ENCODE results near the gene HYAL4. TPM values are rescaled to one million over a fixed set of nuclear protein-coding genes. Genes with fewer than 3 reads are reported as not detected.

HYAL4 gene
- total and polyA plus RNA-seq, 2 of the 13 experiments (the other 11 are each of a cell fraction or from before 2014, with no cell fraction given), result not detected

DNA sequence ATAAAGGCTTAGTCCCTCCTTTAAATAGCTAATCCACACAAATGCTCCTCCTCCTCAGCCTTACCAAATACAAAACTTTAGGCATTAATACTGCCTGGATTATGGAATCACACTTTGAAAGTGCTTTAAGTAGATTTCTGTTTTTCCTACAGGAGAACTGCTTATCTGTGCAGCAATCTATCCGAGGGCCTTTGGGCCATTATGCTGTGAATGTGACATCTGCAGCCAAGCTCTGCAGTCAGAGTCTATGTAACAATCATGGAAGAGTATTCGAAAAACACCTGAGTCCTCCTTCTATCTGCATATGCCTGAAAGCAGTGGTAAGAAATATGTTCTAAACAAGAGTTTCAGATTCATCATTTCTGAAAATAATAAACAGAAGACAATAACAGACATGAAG is 16.2 kb upstream of the HYAL4 start:
- H3K9me3 ChIP-seq (ENCODE audit: low read length), result no peaks in the 10 kb centered on the region
- in situ Hi-C loops (cut with HindIII; ENCODE audit: extremely low pct_ligation_motif_present, low pct_unique_long_range_greater_than_20kb), result no loop called here
- 0% methylated on average over 2 of the region's 2 CpGs for WGBS (ENCODE audit: low lambda C conversion rate)
- TF ChIP-seq ZNF432 (CRISPR knock-in tag; IDR thresholded peaks at IDR 0.05; ENCODE audit: borderline replicate concordance) (no peak), KDM2A (CRISPR knock-in tag; IDR thresholded peaks at IDR 0.05; ENCODE audit: borderline replicate concordance, low read depth) (no peak), HHEX (CRISPR knock-in tag; IDR thresholded peaks at IDR 0.05) (no peak), EP300 (IDR thresholded peaks at IDR 0.05; ENCODE audit: low read depth in 2 of 2, low read length in 2 of 2) (no peak), EP300 (CRISPR knock-in tag; IDR thresholded peaks at IDR 0.05; ENCODE audit: borderline replicate concordance) (no peak), HNF4G (IDR thresholded peaks at IDR 0.05; ENCODE audit: borderline replicate concordance, low read depth, low read length) (no peak), HNF4G (CRISPR knock-in tag; IDR thresholded peaks at IDR 0.05; ENCODE audit: borderline replicate concordance, low read depth) (no peak), RFX5 (IDR thresholded peaks at IDR 0.05; ENCODE audit: low read depth, low read length) (no peak), SOX13 (IDR thresholded peaks at IDR 0.05) (no peak), SOX13 (CRISPR knock-in tag; conservative IDR thresholded peaks at IDR 0.05 in 1 of 2, IDR thresholded peaks at IDR 0.05 in 1 of 2) (no peak), ZSCAN31 (CRISPR knock-in tag; IDR thresholded peaks at IDR 0.05; ENCODE audit: low read depth) (no peak), ZNF83 (CRISPR knock-in tag; IDR thresholded peaks at IDR 0.05; ENCODE audit: borderline replicate concordance) (no peak)
- TF ChIP-seq, protein P1, sequence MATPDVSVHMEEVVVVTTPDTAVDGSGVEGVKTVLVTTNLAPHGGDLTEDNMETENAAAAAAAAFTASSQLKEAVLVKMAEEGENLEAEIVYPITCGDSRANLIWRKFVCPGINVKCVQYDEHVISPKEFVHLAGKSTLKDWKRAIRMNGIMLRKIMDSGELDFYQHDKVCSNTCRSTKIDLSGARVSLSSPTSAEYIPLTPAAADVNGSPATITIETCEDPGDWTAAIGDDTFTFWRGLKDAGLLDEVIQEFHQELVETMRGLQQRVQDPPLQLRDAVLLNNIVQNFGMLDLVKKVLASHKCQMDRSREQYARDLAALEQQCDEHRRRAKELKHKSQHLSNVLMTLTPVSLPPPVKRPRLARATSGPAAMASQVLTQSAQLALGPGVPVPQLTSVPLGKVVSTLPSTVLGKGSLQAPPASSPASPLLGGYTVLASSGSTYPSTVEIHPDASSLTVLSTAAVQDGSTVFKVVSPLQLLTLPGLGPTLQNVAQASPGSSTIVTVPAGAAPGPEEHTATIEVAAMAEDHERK (CRISPR knock-in tag; IDR thresholded peaks at IDR 0.05; ENCODE audit: low read depth), result no peak
- TF ChIP-seq, protein P2, sequence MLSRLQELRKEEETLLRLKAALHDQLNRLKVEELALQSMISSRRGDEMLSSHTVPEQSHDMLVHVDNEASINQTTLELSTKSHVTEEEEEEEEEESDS (CRISPR knock-in tag; IDR thresholded peaks at IDR 0.05; ENCODE audit: borderline replicate concordance), result no peak
- TF ChIP-seq, protein P3, sequence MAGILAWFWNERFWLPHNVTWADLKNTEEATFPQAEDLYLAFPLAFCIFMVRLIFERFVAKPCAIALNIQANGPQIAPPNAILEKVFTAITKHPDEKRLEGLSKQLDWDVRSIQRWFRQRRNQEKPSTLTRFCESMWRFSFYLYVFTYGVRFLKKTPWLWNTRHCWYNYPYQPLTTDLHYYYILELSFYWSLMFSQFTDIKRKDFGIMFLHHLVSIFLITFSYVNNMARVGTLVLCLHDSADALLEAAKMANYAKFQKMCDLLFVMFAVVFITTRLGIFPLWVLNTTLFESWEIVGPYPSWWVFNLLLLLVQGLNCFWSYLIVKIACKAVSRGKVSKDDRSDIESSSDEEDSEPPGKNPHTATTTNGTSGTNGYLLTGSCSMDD (CRISPR knock-in tag; IDR thresholded peaks at IDR 0.05), result no peak
- TF ChIP-seq, protein P4, sequence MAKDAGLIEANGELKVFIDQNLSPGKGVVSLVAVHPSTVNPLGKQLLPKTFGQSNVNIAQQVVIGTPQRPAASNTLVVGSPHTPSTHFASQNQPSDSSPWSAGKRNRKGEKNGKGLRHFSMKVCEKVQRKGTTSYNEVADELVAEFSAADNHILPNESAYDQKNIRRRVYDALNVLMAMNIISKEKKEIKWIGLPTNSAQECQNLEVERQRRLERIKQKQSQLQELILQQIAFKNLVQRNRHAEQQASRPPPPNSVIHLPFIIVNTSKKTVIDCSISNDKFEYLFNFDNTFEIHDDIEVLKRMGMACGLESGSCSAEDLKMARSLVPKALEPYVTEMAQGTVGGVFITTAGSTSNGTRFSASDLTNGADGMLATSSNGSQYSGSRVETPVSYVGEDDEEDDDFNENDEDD (CRISPR knock-in tag; IDR thresholded peaks at IDR 0.05; ENCODE audit: borderline replicate concordance), result no peak
- TF ChIP-seq, protein P5, sequence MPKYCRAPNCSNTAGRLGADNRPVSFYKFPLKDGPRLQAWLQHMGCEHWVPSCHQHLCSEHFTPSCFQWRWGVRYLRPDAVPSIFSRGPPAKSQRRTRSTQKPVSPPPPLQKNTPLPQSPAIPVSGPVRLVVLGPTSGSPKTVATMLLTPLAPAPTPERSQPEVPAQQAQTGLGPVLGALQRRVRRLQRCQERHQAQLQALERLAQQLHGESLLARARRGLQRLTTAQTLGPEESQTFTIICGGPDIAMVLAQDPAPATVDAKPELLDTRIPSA (CRISPR knock-in tag; IDR thresholded peaks at IDR 0.05; ENCODE audit: borderline replicate concordance), result no peak
- TF ChIP-seq, protein P6, sequence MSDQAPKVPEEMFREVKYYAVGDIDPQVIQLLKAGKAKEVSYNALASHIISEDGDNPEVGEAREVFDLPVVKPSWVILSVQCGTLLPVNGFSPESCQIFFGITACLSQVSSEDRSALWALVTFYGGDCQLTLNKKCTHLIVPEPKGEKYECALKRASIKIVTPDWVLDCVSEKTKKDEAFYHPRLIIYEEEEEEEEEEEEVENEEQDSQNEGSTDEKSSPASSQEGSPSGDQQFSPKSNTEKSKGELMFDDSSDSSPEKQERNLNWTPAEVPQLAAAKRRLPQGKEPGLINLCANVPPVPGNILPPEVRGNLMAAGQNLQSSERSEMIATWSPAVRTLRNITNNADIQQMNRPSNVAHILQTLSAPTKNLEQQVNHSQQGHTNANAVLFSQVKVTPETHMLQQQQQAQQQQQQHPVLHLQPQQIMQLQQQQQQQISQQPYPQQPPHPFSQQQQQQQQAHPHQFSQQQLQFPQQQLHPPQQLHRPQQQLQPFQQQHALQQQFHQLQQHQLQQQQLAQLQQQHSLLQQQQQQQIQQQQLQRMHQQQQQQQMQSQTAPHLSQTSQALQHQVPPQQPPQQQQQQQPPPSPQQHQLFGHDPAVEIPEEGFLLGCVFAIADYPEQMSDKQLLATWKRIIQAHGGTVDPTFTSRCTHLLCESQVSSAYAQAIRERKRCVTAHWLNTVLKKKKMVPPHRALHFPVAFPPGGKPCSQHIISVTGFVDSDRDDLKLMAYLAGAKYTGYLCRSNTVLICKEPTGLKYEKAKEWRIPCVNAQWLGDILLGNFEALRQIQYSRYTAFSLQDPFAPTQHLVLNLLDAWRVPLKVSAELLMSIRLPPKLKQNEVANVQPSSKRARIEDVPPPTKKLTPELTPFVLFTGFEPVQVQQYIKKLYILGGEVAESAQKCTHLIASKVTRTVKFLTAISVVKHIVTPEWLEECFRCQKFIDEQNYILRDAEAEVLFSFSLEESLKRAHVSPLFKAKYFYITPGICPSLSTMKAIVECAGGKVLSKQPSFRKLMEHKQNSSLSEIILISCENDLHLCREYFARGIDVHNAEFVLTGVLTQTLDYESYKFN (CRISPR knock-in tag; conservative IDR thresholded peaks at IDR 0.05), result no peak

More for the DNA sequence above, 16.2 kb upstream of the HYAL4 start:
- no TSS peak for BruUV-seq (replicated peaks)
- no peaks in the 10 kb centered on the region for H3K36me3 ChIP-seq (replicated peaks in 1 of 2; ENCODE audit: control insufficient read depth in 1 of 2, insufficient read depth in 2 of 2, low read length in 2 of 2)
- no peaks in the 10 kb centered on the region for H3K79me2 ChIP-seq (ENCODE audit: insufficient read depth, low read length)
- no peaks in the 10 kb centered on the region for H3K27me3 ChIP-seq (ENCODE audit: control insufficient read depth in 1 of 2, insufficient read depth in 2 of 2, low read length in 2 of 2)
- H4K20me1 ChIP-seq (ENCODE audit: insufficient read depth, low read length), result no peaks in the 10 kb centered on the region
- H3K9ac ChIP-seq (ENCODE audit: insufficient read depth, low read depth, low read length), result no peak overlapping the region
- FAIRE-seq (no peak), DNase-seq (ENCODE audit: low spot score) (no peak), ATAC-seq (no peak)
- H3K4me1 ChIP-seq (ENCODE audit: insufficient read depth, low read length), result peaks cover 6% of the 10 kb centered on the region; the same call in 1 of the 2 replicates
- H3K4me2 ChIP-seq (ENCODE audit: low read depth, low read length), result no peak overlapping the region
- H3K4me3 ChIP-seq (replicated peaks in 1 of 3; ENCODE audit: insufficient read depth in 1 of 3, low read depth in 2 of 3, low read length in 3 of 3), result no peak overlapping the region
- intact Hi-C loops (cut with micrococcal nuclease; ENCODE audit: unreplicated experiment), result no loop called here
- H3K27ac ChIP-seq (ENCODE audit: extremely low read length, insufficient read depth, low read length), result no peak overlapping the region
- POLR2A ChIA-PET, result no interaction called here
- CTCF ChIA-PET (ENCODE audit: low intra/inter-chr PET ratio, low total read pairs), result no interaction called here
- H2AFZ ChIP-seq (ENCODE audit: low read length), result no peak overlapping the region
